Trophoblast cell (in vitro differentiated cells and primary cell): ENCODE results near the gene STX4.
A peak's percentile ranks its signal among the peaks of the same experiment; 100 is the strongest.

Experiments used
- DNase-seq, 2 donors: peaks; one replicate each; pipeline ENCODE4 v3.0.0-alpha.2; 2016
- H2AFZ ChIP-seq: 2 replicates; pipeline ENCODE4 v1.6.1; 2013; ENCODE audit warnings: low read length, moderate library complexity, mild to moderate bottlenecking; ENCODE audit not compliant: insufficient read depth, poor library complexity
- H2AK5ac ChIP-seq: 2 replicates; pipeline ENCODE4 v1.6.1; 2013; ENCODE audit warnings: mild to moderate bottlenecking, low read length
- H2BK120ac ChIP-seq: 2 replicates; pipeline ENCODE4 v1.6.1; 2013; ENCODE audit warnings: low read length, mild to moderate bottlenecking, moderate library complexity; ENCODE audit not compliant: insufficient read depth, poor library complexity
- H2BK12ac ChIP-seq: 2 replicates; pipeline ENCODE4 v1.6.1; 2013; ENCODE audit warnings: mild to moderate bottlenecking, low read length, moderate library complexity
- H2BK5ac ChIP-seq: 2 replicates; pipeline ENCODE4 v1.6.1; 2013; ENCODE audit warnings: low read length, low read depth, moderate library complexity, mild to moderate bottlenecking; ENCODE audit not compliant: poor library complexity
- H3K14ac ChIP-seq: 2 replicates; pipeline ENCODE4 v1.6.1; 2013; ENCODE audit warnings: mild to moderate bottlenecking, low read length
- H3K18ac ChIP-seq: 2 replicates; pipeline ENCODE4 v1.6.1; 2013; ENCODE audit warnings: mild to moderate bottlenecking, low read length
- H3K23ac ChIP-seq: 2 replicates; pipeline ENCODE4 v1.6.1; 2013; ENCODE audit warnings: low read length
- H3K27ac ChIP-seq: 2 replicates; pipeline ENCODE4 v1.5.1; 2013; ENCODE audit warnings: low read depth, mild to moderate bottlenecking, inconsistent platforms, low read length, moderate library complexity
- H3K27me3 ChIP-seq: 2 replicates; pipeline ENCODE4 v1.6.1; 2013; ENCODE audit warnings: inconsistent platforms, mild to moderate bottlenecking, low read length, moderate library complexity; ENCODE audit not compliant: insufficient read depth
- H3K36me3 ChIP-seq, 2 experiments: 1 replicate in 1 of 2; 2 replicates in 1 of 2; pipeline ENCODE4 v1.6.1; 2013; ENCODE audit warnings: low read length in 2 of 2, mild to moderate bottlenecking in 2 of 2, moderate library complexity in 1 of 2; ENCODE audit not compliant: insufficient read depth in 2 of 2, control insufficient read depth in 1 of 2
- H3K4ac ChIP-seq: 2 replicates; pipeline ENCODE4 v1.6.1; 2013; ENCODE audit warnings: low read depth, mild to moderate bottlenecking, low read length, moderate library complexity
- H3K4me1 ChIP-seq, 2 experiments: 1 replicate in 1 of 2; 2 replicates in 1 of 2; pipeline ENCODE4 v1.6.1; 2013; ENCODE audit warnings: low read length in 2 of 2, mild to moderate bottlenecking in 2 of 2, moderate library complexity in 1 of 2; ENCODE audit not compliant: insufficient read depth in 2 of 2, control insufficient read depth in 1 of 2
- H3K4me2 ChIP-seq: 2 replicates; pipeline ENCODE4 v1.6.1; 2013; ENCODE audit warnings: inconsistent platforms, mild to moderate bottlenecking, low read length, moderate library complexity
- H3K4me3 ChIP-seq: 2 replicates; pipeline ENCODE4 v1.5.1; 2013; ENCODE audit warnings: mild to moderate bottlenecking, low read depth, low read length, inconsistent platforms
- H3K79me1 ChIP-seq: one replicate; pipeline ENCODE4 v1.6.1; 2013; ENCODE audit warnings: low read length
- H3K79me2 ChIP-seq: 2 replicates; pipeline ENCODE4 v1.6.1; 2013; ENCODE audit warnings: low read length, mild to moderate bottlenecking; ENCODE audit not compliant: control insufficient read depth, insufficient read depth, poor library complexity
- H3K9ac ChIP-seq: 2 replicates; pipeline ENCODE4 v1.6.1; 2013; ENCODE audit warnings: mild to moderate bottlenecking, low read length
- H3K9me3 ChIP-seq: 2 replicates; pipeline ENCODE4 v1.6.1; 2013; ENCODE audit warnings: low read depth, mild to moderate bottlenecking, control low read depth, inconsistent platforms, low read length; ENCODE audit not compliant: insufficient read depth
- H4K12ac ChIP-seq: 2 replicates; pipeline ENCODE4 v1.6.1; 2013; ENCODE audit warnings: low read depth, mild to moderate bottlenecking, low read length, moderate library complexity
- H4K8ac ChIP-seq: 2 replicates; pipeline ENCODE4 v1.6.1; 2013; ENCODE audit warnings: low read depth, mild to moderate bottlenecking, low read length, moderate library complexity
- H4K91ac ChIP-seq: one replicate; pipeline ENCODE4 v1.6.1; 2013; ENCODE audit warnings: low read depth, mild to moderate bottlenecking, low read length, moderate library complexity
- WGBS: extraction: QIAGEN DNeasy Blood & Tissue Kit; methylation state at CpG from one replicate; pipeline ENCODE4 v1.1.7; 2013; ENCODE audit warnings: missing lambda C conversion rate; ENCODE audit not compliant: insufficient read length, insufficient coverage; ENCODE audit errors: extremely low coverage; 5-methylcytosine and 5-hydroxymethylcytosine counted together

STX4 gene

GRCh38 chr16:30998852-30999761, 34.3 kb upstream of the STX4 start:
- Histone ChIP-seq H4K91ac (no peak overlapping the region), H3K27ac (no peak overlapping the region), H4K8ac (no peak overlapping the region), H3K4ac (no peak overlapping the region), H3K4me3 (no peak overlapping the region), H3K18ac (no peak overlapping the region), H3K36me3 (no peaks in the 10 kb centered on the region), H3K23ac (no peak overlapping the region), H4K12ac (no peak overlapping the region), H3K79me2 (peaks cover 2% of the 10 kb centered on the region), H2BK12ac (no peak overlapping the region), H3K79me1 (peaks cover 2% of the 10 kb centered on the region), H3K4me2 (no peak overlapping the region), H3K4me1 (peaks cover 22 to 24% of the 10 kb centered on the region in 2 experiments), H3K9ac (no peak overlapping the region), H2BK5ac (no peak overlapping the region), H3K14ac (no peak overlapping the region), H3K27me3 (no peaks in the 10 kb centered on the region), H3K9me3 (no peaks in the 10 kb centered on the region), H2AK5ac (no peak overlapping the region), H2BK120ac (no peak overlapping the region), H2AFZ (no peak overlapping the region)
- no CpG with 5 or more reads among the region's 6 CpGs for WGBS
- DNase-seq, result no peak

DNA sequence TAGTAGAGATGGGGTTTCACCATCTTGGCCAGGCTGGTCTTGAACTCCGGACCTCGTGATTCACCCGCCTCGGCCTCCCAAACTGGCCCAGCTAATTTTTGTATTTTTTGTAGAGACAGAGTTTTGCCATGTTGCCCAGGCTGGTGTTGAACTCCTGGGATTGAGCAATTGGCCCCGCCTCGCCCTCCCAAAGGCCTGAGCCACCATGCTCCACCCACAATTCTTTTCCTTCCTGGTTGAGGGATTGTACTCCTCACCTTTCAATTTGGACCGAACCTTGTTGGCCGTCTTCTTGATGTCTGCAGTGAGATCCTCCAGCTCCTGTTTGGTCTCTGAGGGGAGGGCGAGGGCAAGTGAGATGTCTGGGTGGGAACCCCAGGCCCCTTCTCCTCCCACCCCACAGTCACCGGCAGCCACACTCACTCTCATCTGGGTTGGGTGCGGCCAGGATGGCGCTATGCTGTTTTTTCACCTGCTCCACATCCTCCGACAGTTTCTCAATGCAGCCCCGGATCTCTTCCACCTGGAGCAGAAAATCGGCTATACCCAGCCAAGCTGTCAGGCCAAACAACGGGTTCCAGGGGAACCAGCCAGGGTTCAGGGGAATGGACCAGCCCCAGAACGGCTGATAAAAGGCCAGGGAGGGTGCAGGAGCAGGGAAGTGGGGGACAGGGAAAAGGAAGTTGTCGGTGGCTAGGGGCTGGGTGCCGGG, 32.5 kb upstream of the STX4 start:
- H2BK5ac ChIP-seq, result no peak overlapping the region
- H2AK5ac ChIP-seq, result no peak overlapping the region
- H3K79me2 ChIP-seq, result peaks cover 2% of the 10 kb centered on the region
- H3K9me3 ChIP-seq, result peaks cover 1% of the 10 kb centered on the region
- no peak overlapping the region for H2AFZ ChIP-seq
- H3K14ac ChIP-seq, result no peak overlapping the region
- H4K8ac ChIP-seq, result no peak overlapping the region
- H3K4me3 ChIP-seq, result no peak overlapping the region
- no peak overlapping the region for H2BK12ac ChIP-seq
- H3K18ac ChIP-seq, result no peak overlapping the region
- H3K4me2 ChIP-seq, result no peak overlapping the region
- DNase-seq, result no peak
- no CpG with 5 or more reads among the region's 19 CpGs for WGBS
- H3K4ac ChIP-seq, result no peak overlapping the region
- no peak overlapping the region for H3K27ac ChIP-seq
- no peak overlapping the region for H4K91ac ChIP-seq
- H3K36me3 ChIP-seq, result no peaks in the 10 kb centered on the region
- H4K12ac ChIP-seq, result no peak overlapping the region
- no peak overlapping the region for H3K9ac ChIP-seq
- H3K23ac ChIP-seq, result no peak overlapping the region
- no peaks in the 10 kb centered on the region for H3K27me3 ChIP-seq
- no peak overlapping the region for H2BK120ac ChIP-seq
- peaks cover 2% of the 10 kb centered on the region for H3K79me1 ChIP-seq
- H3K4me1 ChIP-seq, result peaks cover 22 to 24% of the 10 kb centered on the region in 2 experiments

DNA sequence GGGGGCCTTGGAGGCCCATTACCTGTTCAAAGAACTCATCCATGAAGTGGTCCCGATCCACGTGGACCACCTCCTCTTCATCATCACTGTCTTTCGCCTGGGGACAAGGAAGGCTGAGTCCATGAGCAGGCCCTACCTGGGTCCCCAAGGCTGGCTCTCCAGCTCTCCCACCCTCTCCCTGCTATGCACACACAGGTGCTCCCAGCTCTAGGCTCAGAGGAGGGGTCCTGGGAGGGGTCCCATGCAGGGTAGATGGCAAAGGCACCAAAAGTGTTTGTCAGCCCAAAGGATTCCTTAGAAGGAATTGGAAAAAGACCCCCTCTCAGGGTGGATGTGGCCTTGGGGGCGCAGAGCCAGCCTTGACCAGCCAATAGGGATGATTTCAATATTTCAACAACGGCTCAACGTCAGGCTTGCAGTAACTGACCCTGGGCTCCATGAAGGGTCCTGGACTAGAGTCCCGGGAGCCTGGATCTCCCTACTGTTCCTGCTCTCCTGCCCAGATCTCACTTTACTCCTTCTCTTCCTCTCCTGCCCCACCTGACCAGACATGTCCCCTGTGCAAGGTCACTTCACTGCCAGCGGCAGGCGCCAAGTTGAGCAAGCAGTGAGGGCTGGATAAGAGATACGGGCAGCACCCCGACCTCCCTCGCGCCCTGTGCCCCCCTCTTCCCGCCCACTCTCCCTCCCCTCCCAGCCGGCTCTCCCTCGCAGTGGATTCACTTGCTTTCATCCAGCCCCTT, 31.7 kb upstream of the STX4 start:
- Histone ChIP-seq H3K14ac (no peak overlapping the region), H3K27me3 (no peaks in the 10 kb centered on the region), H2AFZ (no peak overlapping the region), H3K18ac (no peak overlapping the region), H3K9me3 (peaks cover 1% of the 10 kb centered on the region), H3K4me1 (peaks cover 22 to 24% of the 10 kb centered on the region in 2 experiments), H4K8ac (no peak overlapping the region), H3K4me2 (no peak overlapping the region), H3K36me3 (no peaks in the 10 kb centered on the region), H2BK12ac (no peak overlapping the region), H3K79me2 (peaks cover 2% of the 10 kb centered on the region), H4K91ac (no peak overlapping the region), H3K27ac (no peak overlapping the region), H2AK5ac (no peak overlapping the region), H3K9ac (no peak overlapping the region), H2BK5ac (no peak overlapping the region), H2BK120ac (no peak overlapping the region), H3K79me1 (peaks cover 2% of the 10 kb centered on the region), H3K4me3 (no peak overlapping the region), H3K4ac (no peak overlapping the region), H3K23ac (no peak overlapping the region), H4K12ac (no peak overlapping the region)
- DNase-seq, result no peak
- WGBS, result no CpG with 5 or more reads among the region's 16 CpGs

DNA sequence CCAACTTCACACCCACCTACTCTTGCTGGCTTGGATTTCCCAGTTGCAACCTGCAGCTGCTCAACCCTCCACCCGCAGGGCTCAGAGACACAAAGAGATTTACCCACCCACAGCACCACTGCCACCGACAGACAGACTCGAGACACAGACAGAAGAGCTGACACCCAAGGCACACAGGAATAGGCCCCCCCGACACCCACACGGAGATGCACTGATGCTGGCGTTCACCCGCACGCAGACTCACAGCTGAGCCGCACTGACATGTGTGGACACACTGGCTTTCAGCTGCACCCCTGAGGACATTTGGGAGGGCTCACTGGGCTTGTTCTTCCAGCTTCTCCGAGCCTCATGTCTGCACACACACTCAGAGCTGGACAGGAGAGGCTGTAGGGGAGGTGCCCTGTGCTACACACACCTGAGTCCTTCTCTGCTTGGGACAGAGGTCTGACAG, 31.1 kb upstream of the STX4 start:
- no peak overlapping the region for H2BK120ac ChIP-seq
- H2BK5ac ChIP-seq, result no peak overlapping the region
- H3K9ac ChIP-seq, result no peak overlapping the region
- no peak overlapping the region for H3K4me2 ChIP-seq
- no peak overlapping the region for H4K8ac ChIP-seq
- no CpG with 5 or more reads among the region's 10 CpGs for WGBS
- peaks cover 1% of the 10 kb centered on the region for H3K9me3 ChIP-seq
- no peak overlapping the region for H4K91ac ChIP-seq
- peaks cover 2% of the 10 kb centered on the region for H3K79me2 ChIP-seq
- no peak overlapping the region for H3K4me3 ChIP-seq
- peak; percentile 34 to 36 for DNase-seq
- H3K27ac ChIP-seq, result no peak overlapping the region
- H4K12ac ChIP-seq, result no peak overlapping the region
- H3K18ac ChIP-seq, result no peak overlapping the region
- no peak overlapping the region for H3K14ac ChIP-seq
- no peak overlapping the region for H3K4ac ChIP-seq
- no peak overlapping the region for H2BK12ac ChIP-seq
- H3K23ac ChIP-seq, result no peak overlapping the region
- H2AK5ac ChIP-seq, result no peak overlapping the region
- peaks cover 21 to 22% of the 10 kb centered on the region in 2 experiments for H3K4me1 ChIP-seq
- H2AFZ ChIP-seq, result no peak overlapping the region
- H3K79me1 ChIP-seq, result peaks cover 2% of the 10 kb centered on the region
- H3K36me3 ChIP-seq, result no peaks in the 10 kb centered on the region
- H3K27me3 ChIP-seq, result no peaks in the 10 kb centered on the region
